NT2/D1 (cell line): ENCODE measurements around the gene ZMYND19.

Experiments
- SUZ12 ChIP-seq: IDR thresholded peaks from 2 replicates; pipeline ENCODE4 v1.6.1; 2011; ENCODE audit not compliant: insufficient read length, insufficient read depth; ENCODE audit errors: extremely low read depth
- YY1 ChIP-seq: IDR thresholded peaks from 2 replicates; pipeline ENCODE4 v1.6.1; 2011; ENCODE audit not compliant: insufficient read length, insufficient read depth
- ZNF274 ChIP-seq: IDR thresholded peaks from 2 replicates; pipeline ENCODE4 v1.6.1; 2011; ENCODE audit warnings: mild to moderate bottlenecking, low read depth, low read length

DNA sequence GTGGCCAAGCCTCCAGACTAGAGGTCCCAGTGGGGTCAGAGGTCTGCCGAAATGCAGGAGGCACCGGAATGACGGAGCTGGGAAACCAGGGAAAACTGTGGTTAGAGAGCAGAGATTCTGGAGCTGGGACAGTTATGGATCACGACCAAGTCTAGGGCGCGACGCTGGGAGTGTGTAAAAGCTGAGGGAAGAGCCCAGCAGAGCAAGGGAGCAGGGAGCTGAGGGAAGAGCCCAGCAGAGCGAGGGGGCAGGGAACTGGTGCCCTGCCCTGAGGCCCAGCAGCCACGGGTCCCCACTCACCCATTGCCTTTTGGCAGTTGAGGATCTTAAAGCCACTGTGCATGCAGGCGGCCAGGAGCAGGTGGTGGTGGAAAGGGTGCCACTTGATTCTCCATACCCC, 26.2 kb downstream of the ZMYND19 start:
- TF ChIP-seq SUZ12 (no peak), YY1 (no peak), ZNF274 (no peak)
